HG02852 (cell line): ENCODE results near the gene TTC33.
"Not testable (repeated sequence)": the region's sequence is repeated elsewhere in the genome, so short reads cannot be mapped to it uniquely, and the experiment has no call there.

ENCODE experiments used
- ATAC-seq: cut with Tn5 transposase; IDR thresholded peaks from one replicate; pipeline ENCODE4 v1.9.1; 2021; ENCODE audit warnings: mild to moderate bottlenecking, moderate library complexity; ENCODE audit not compliant: unreplicated experiment

The TTC33 gene, protein sequence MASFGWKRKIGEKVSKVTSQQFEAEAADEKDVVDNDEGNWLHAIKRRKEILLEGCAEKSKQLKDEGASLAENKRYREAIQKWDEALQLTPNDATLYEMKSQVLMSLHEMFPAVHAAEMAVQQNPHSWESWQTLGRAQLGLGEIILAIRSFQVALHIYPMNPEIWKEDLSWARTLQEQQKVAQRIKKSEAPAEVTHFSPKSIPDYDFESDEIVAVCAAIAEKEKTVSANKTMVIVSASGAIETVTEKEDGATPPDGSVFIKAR

DNA sequence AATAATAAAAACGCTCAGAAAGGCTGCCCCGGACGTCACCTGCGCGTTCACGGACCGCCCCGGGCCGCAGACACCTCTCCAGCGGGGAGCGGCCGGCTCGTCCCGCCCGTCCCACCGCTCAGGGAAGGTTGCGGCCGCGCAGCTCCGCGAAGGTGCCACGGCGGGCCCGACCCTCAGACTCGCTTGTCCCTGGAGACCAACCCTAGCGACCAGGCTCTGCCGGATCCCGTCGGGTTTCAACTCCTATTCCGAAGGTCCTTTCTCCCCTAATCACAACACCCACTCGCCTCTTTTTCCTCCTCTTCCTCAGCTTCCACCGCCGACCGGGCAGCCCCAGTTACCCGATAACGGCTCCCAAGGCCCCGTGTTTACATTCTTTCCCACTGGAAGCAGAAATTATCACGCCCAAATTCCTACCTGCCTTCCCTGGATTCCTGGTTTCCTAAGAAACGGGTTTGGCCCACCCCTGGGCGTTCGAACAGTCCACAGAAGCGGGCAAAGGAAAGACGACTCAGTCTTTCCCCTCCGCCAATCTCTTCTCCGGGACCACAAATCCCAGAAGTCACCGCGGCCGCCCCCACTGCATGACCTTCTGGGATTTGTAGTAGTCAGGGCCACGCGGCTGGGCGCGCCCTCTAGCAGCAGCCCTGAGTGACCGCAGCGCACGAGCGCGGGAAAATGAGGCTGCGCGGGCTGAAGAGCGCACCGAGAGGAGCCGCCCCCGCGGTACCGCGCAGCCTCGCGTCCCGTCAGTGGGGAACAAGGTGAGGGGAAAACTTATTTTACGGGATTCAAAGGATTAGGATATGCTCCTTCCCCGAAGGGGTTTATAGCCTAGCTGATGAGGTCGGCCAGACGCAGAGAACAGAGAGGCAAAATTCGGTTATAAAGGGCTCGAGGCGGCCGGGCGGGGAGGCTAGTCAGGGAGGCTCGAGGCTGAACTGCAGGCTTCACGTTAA lies at the start of gene TTC33:
Gene TTC33, minus strand, starts transcription at position 555 of the 959 bp plus-strand sequence. CDS start 8,943 bp downstream, outside the sequence.
- ATAC-seq: peak; percentile 87

DNA sequence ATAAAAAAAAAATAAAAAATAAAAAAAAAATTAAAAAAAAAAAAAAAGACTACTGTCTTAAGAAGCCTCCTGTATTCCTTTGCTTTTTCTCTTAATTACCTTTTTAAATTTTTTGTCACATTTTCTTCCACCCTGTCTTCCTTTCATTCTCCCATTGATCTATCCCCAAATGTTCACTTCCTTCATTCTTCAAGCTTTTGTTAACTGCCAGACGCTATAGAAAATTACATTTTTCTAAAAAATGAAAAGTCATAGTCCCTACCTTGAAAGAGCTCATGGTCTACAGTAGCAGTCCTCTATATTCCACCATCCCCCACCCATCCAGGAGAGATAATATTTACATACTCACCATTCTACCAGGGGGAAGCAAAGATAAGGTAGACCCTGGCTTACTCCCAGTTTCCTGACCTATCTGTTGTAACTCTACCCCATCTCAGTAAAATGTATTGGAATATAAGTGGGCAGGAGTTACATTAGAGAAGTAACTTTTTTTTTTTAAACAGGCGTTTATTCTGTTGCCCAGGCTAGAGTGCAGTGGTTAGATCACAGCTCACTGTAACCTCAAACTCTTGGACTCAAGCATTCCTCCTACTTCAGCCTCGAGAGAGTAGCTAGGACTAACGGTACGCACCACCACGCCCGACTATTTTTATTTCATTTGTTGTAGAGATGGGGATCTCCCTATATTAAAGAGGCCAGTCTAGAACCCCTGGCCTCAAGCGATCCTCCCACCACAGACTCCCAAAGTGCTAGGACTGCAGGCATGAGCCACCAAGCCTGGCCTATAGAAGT lies 46.2 kb upstream of the TTC33 start:
- no peak for ATAC-seq

DNA sequence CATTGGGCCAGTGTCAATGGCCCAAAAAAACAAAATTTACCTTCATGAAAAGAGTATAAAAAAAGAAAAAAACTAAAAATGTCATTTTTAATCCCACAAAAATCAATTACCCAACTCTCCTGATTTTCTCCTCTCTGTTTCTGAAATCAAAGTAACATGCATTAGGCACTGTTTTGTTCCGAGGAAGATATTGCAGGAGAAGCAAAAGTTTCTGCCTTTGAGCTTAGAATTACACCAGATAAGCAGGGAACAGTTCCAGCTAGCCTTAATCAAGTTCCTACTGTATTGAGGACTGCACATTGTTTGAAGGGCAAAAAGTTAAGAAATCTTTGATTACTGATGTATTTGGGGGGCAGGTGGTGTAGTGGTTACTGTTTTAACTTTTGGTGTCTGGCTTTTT lies 43.5 kb upstream of the TTC33 start:
- ATAC-seq: no peak

DNA sequence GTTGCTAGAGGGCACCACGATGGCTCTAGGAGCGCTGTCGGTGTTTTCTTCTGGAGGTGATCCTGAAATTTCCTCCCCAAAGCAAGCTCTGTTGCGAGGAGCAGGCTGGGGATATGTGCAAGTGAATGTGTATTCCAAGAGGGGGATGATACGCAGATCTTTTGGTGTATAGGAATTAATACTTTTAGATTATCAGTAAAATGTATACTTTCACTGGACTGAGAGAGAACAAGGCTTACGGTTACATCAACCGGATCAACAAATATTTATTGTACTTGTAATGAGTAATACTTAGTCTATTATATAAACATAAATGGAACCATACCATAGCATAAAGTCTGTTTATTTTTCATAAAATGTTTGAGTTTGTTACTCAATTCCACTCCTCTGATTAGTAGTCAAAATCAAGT lies 43.0 kb upstream of the TTC33 start:
- ATAC-seq: no peak

DNA sequence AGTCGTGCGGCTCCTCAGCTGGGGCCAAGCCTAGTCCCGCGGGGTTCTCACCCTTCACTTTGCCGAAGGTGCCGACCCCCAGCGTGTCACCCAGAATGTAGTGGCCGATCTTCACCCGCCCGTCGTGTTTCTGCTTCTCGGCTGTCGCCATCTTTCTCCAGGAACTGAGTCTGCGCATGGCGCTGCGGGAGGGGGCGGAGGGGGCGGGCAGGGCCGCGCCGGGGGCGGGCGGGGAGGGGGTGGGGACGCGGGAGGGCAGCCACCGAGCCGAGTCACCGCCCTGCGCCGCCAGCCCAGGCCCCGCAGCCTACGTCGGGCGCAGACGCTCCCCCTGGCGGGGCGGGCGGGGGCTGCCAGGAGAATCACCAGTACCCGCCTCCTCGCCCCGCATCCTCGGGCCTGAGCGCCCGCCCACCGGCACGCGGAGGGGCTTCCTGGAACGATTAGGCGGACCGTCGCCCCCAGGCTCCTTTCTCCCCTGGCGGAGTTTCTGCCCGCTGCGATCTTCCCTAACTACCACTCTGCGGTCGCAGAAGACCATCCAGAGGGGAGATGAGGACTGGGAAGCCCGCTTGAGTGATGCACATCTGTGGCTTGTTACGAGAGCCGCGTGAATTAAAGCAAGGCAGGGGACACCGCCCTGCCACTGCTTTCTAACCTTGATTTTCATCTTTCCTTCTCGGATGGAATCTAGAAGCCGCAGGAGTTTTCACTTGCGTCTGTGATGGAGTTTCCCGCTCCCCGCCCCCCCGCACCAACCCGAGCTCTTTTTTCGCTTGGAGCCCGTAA lies 42.4 kb upstream of the TTC33 start, which contains the start of gene PRKAA1:
Gene PRKAA1, minus strand, starts transcription at position 363 of the 789 bp plus-strand sequence. Its CDS starts 185 bp downstream, at position 178.
- peak; percentile 94 for ATAC-seq

DNA sequence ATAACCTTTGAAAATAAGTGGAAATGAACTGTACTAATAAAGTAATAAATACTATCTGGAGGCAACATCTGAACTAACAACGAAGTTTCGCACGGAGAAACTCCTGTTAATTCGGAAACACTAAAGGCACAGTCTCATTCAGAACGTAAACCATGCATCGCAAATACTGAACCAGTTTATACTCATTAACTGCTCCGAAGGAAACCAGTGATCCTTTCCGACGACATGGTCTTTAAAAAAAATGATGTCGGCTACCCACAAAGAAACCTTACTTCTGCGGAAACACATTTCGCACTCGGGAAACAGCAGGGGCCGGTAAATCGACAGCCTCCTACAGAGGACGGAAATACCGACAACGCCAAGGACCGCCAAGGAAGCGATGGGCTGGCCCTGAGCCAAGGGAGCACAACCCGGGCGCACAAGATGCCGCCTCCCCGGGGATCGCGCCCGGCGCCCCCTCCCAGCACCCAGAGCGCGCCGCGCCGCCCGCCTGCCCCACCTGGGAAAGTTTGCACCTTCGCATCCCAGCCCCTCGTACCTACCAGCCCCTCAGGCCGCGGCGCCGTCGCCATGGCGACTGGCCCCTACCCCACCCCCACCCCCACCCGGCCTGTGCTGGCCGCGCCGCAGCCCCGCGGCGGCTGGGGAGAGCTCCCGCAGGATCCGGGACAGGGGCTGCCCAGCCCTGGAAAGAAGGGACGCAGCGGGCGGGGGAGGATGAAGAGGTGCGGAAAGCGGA lies 41.7 kb upstream of the TTC33 start:
- ATAC-seq: peak; percentile 47

DNA sequence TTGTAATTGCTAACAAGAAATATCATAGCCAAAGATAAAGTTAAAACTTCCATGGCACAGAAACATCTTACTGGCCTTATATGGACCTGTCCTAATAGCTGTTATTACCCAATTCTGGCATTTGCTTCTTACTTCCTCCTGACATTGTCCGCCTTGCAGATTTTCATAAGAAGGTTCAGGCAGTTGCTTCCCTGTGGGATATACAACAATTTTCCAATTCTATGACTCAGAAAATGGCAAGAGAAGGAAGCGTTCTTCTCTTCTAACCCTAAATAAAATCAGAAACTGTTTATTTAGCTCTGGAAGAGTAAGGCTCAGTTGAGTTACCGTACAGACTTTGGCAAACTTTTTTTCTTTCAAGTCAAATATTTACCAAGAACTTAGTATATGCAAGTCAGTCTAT lies 40.7 kb upstream of the TTC33 start:
- ATAC-seq: no peak

DNA sequence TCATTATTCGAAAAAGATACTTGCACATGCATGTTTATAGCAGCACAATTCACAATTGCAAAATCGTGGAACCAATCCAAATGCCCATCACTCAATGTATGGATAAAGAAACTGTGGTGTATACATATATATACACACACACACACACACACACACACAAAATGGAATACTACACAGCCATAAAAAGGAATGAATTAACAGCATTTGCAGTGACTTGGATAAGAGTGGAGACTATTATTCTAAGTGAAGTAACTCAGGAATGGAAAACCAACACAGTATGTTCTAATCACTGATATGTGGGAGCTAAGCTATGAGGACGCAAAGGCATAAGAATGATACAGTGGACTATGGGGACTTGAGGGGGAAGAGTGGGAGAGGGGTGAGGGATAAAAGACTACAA lies 39.1 kb upstream of the TTC33 start:
- not testable (repeated sequence) for ATAC-seq

DNA sequence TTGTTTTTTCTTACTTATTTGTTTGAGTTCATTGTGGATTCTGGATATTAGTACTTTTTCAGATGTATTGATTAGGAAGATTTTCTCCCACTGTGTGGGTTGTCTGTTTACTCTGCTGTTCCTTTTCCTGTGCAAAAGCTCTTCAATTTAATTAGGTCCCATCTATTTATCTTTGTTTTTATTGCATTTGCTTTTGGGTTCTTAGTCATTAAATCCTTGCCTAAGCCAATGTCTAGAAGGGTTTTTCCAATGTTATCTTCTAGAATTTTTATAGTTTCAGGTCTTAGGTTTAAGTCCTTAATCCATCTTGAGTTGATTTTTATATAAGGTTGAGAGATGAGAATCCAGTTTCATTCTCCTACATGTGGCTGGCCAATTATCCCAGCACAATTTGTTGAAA lies 38.6 kb upstream of the TTC33 start:
- not testable (repeated sequence) for ATAC-seq

DNA sequence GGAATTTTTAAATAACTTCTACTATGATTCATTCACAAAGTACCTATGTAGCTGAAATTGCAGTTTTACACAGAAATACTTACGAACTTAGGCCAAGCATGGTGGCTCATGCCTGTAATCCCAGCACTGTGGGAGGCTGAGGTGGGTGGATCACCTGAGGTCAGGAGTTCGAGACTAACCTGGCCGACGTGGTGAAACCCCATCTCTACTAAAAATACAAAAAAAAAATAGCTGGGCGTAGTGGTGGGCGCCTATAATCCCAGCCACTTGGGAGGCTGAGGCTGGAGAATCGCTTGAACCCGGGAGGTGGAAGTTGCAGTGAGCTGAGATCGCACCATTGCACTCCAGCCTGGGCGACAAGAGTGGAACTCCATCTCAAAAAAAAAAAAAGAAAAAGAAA lies 36.9 kb upstream of the TTC33 start:
- ATAC-seq: not testable (repeated sequence)

DNA sequence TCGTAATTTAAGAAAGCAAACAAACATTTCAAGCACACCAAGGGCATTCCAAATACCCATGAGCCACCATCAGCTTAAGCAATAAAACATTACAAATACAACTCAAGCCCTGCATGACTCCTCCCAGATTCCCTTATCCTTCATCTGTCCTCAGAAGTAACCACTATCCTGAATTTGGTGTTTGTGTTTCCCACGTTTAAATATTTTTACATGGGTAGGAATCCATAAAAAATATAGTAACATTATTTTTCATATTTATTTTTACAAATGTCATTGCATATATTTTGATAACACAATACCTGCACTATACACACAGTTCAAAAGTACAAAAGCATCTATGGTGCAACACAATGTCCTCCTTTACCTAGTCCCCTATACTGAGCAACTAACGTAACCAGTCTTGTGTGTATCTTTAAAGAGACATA lies 36.0 kb upstream of the TTC33 start:
- no peak for ATAC-seq

DNA sequence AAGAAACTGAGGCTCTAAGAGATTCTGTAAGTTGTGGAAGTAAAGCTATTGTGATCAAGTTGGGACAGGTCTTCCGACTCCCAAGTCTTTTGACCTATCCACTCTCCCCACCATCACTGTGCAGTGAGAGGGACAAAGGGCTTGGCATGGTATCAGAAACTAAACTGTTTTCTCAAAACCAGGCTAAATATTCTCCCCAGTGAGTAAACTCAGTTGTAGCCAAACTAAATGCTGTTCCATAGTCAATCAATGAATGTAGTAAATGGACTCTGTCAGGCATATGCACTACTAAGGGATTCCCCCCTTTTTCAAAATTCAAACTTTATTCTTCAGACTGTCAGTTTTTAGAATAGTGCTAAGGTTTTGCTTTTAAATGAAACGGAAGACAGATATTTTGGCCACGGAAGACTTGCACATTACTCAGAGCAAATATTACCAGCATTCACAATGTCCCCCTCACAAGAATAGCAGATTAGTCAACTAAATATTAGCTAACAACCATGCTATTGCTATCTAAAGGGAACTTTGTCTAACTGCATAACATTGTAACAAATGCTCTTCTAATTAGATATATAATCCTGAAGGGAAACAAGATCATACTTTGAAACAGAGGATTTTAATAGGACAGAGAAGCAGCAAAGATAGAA lies 35.3 kb upstream of the TTC33 start:
- no peak for ATAC-seq

DNA sequence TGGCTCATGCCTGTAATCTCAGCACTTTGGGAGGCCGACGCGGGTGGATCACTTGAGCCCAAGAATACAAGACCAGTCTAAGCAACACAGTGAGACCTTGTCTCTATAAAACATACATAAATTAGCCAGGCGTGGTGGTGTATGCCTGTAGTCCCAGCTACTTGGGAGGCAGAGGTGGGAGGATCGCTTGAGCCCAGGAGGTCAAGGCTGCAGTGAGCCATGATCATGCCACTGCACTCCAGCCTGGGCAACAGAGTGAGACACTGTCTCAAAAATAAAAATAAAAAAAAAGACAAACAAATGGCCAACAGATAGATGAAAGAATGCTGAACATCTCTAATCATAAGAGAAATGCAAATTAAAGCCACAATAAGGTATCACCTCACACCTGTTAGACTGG lies 33.2 kb upstream of the TTC33 start:
- ATAC-seq: not testable (repeated sequence)

DNA sequence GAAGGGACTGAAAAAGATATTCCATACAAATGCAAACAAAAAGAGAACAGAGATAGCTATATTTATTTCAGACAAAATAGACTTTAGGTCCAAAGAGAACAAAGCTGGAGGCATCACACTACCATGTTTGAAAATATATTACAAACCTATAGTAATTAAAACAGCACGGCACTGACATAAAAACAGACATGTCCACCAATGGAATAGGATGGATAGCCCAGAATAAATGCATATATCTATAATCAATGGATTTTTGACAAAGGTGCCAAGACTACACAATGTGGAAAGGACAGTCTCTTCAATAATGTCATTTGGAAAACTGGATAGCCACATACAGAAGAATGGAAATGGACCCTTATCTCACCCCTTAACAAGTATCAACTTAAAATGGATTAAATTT lies 32.2 kb upstream of the TTC33 start:
- ATAC-seq: no peak

DNA sequence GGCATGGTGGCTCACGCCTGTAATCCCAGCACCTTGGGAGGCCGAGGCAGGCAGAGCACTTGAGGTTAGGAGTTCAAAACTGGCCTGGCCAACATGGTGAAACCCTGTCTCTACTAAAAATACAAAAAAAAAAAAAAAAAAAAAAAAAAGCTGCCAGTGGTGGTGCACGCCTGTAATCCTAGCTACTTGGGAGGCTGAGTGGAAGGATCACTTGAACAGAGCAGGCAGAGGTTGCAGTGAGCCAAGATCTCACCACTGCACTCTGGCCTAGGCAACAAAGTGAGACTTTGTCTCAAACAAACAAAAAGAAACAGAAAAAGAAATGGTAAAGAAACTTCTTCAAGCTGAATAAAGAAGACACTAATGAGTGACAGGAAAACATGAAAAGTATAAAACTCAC lies 30.9 kb upstream of the TTC33 start:
- not testable (repeated sequence) for ATAC-seq

DNA sequence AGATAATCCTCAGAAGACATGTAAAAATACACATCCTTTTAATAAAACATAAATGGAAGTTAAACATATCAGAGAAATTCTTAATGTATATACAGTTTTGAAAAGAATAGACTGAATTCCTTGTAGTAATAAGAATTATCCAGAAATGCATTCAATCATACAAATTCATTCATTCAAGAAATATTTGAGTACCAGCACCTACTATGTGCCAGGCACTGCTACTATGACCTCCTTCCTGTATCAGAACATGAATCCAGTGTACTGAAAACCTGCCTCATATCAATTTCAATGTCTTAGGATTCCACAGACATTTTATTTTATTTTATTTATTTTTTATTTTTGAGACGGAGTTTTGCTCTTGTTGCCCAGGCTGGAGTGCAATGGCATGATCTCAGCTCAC lies 29.2 kb upstream of the TTC33 start:
- no peak for ATAC-seq

DNA sequence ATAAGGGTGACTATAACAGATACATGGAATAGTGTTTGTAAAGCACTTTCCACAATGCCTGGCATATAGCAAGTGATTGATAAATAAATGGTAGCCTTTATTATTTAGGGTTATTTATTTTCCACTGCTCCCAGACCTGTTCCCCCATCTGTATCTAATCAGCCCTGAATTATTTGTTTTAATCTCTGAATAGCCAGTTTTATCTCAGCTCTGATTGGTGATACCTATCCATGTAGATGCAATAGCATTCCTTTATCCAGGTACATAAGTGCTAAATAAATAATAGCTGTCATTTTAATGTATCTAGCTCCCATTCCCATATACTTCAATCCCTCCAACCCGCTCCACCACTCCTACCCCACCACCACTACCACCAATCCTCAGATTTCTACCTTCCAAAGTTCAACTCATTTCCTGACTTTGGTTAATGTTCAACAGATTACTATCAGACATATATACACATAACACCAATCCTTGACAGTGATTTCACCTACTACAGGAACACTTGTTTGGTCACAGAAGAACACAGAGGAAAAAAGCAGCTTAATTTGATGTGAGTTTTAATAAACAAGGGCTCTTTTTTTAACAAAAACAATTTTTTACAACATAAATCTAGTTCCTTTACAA lies 28.4 kb upstream of the TTC33 start:
- no peak for ATAC-seq

DNA sequence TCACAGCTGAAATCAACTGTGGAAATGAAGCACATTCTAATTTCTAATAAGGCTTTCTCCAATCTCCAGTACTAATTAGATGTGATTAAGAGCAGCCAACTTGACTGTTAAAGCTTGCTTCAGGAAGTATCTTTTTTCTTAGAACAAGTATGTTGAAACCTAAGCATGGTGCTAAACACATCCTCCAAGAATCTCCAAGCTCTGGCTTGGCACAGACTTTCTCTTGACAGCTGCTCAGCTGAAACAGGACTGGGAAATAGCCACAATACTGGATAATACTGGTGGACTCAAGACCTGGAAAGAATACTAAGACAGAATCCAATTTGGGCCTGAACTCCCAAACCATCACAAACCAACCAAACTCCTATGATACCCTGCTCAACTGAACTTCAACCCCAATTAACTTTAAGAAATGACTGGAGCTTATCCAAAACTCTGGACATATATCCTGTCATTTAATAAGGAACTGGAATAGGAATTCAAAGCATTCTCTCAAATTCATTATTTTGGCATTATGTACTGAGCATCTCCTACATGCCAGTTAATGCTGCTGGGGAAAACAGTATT lies 26.2 kb upstream of the TTC33 start:
- ATAC-seq: no peak
